Endothelial cell of umbilical vein (primary cell): Measurements from ENCODE around the gene HSD3B7. TPM values are rescaled to one million over a fixed set of nuclear protein-coding genes. Genes with fewer than 3 reads are reported as not detected.

Source experiments
- BruUV-seq: library from RNA; stranded (reverse); fragments of 400-500 nt; replicated peaks from 2 replicates; lab custom pipeline; 2021; lab: Mats Ljungman, UMichigan
- CTCF ChIA-PET: fragments of 300-600, 350-600 bp; sonication (Branson Sonifier 250); formaldehyde crosslinking; loops from one replicate; lab custom pipeline; 2021; ENCODE audit warnings: antibody characterized with exemption, inconsistent platforms; lab: Charles Lee
- POLR2A ChIA-PET: fragments of 300-600, 350-600 bp; sonication (Branson Sonifier 250); formaldehyde crosslinking; loops from one replicate; lab custom pipeline; 2021; ENCODE audit warnings: antibody characterized with exemption, inconsistent platforms; lab: Charles Lee
- DNase-seq: peaks from one replicate; pipeline ENCODE4 v3.0.0-alpha.2; 2011; ENCODE audit warnings: low read depth, low spot score
- FAIRE-seq: peaks from 2 replicates; lab custom pipeline; 2011; peaks lifted over from hg19 to GRCh38; lab: Jason Lieb, UNC
- H2AFZ ChIP-seq: 2 replicates; pipeline ENCODE4 v1.6.0; 2012; ENCODE audit warnings: low read depth, low read length, control low read depth, inconsistent platforms
- H3K27ac ChIP-seq: 2 replicates; pipeline ENCODE4 v1.5.1; 2011; ENCODE audit warnings: low read depth, mild to moderate bottlenecking, control low read depth, low read length, moderate library complexity; ENCODE audit not compliant: insufficient read depth
- H3K27me3 ChIP-seq, 2 experiments: 2 replicates each; pipeline versions ENCODE4 v1.6.0 to v1.6.1; 2011; ENCODE audit warnings: low read length in 2 of 2, mixed read lengths in 1 of 2; ENCODE audit not compliant: control insufficient read depth in 2 of 2, insufficient read depth in 2 of 2
- H3K36me3 ChIP-seq, 2 experiments: 2 replicates in 1 of 2; 3 replicates in 1 of 2; pipeline ENCODE4 v1.5.1; 2011; ENCODE audit warnings: low read length in 2 of 2, mild to moderate bottlenecking in 1 of 2, moderate library complexity in 1 of 2; ENCODE audit not compliant: control insufficient read depth in 2 of 2, insufficient read depth in 2 of 2; ENCODE audit errors: extremely low read depth in 1 of 2
- H3K4me1 ChIP-seq: 3 replicates; pipeline ENCODE4 v1.5.1; 2011; ENCODE audit warnings: mild to moderate bottlenecking, low read length; ENCODE audit not compliant: control insufficient read depth, insufficient read depth; ENCODE audit errors: extremely low read depth
- H3K4me2 ChIP-seq: 2 replicates; pipeline ENCODE4 v1.6.1; 2011; ENCODE audit warnings: low read length, control low read depth, mixed read lengths; ENCODE audit not compliant: insufficient read depth
- H3K4me3 ChIP-seq, 3 experiments: fragments of 200-600 bp in 1 of 3; sonication (generic), shearing (Covaris generic) in 1 of 3; replicated peaks in 1 of 3; 2 replicates each; pipeline ENCODE4 v1.5.1; 2011 to 2016; ENCODE audit warnings: control low read depth in 3 of 3, low read length in 3 of 3, mild to moderate bottlenecking in 2 of 3, inconsistent platforms in 1 of 3, low read depth in 1 of 3, moderate library complexity in 1 of 3; ENCODE audit not compliant: insufficient read depth in 1 of 3
- H3K79me2 ChIP-seq: 2 replicates; pipeline ENCODE4 v1.6.0; 2012; ENCODE audit warnings: low read length, inconsistent platforms; ENCODE audit not compliant: control insufficient read depth, insufficient read depth
- H3K9ac ChIP-seq: replicated peaks from 2 replicates; pipeline ENCODE3; 2011; ENCODE audit warnings: low read length, control low read depth; ENCODE audit not compliant: insufficient read depth; ENCODE audit errors: extremely low read depth
- H3K9me1 ChIP-seq: replicated peaks from 3 replicates; pipeline ENCODE4 v1.6.0; 2011; ENCODE audit warnings: mild to moderate bottlenecking, low read length; ENCODE audit not compliant: control insufficient read depth, insufficient read depth; ENCODE audit errors: extremely low read depth
- H3K9me3 ChIP-seq: replicated peaks from 2 replicates; pipeline ENCODE4 v1.5.1; 2012; ENCODE audit warnings: low read length, inconsistent platforms; ENCODE audit not compliant: control insufficient read depth, insufficient read depth
- H4K20me1 ChIP-seq: replicated peaks from 2 replicates; pipeline ENCODE3; 2011; ENCODE audit warnings: mild to moderate bottlenecking, low read length; ENCODE audit not compliant: control insufficient read depth, insufficient read depth; ENCODE audit errors: extremely low read depth
- EZH2 ChIP-seq: IDR thresholded peaks from 2 replicates; pipeline ENCODE4 v1.6.1; 2012; ENCODE audit warnings: borderline replicate concordance, low read depth, mild to moderate bottlenecking, moderate library complexity, low read length, inconsistent platforms; ENCODE audit not compliant: severe bottlenecking
- FOS ChIP-seq: IDR thresholded peaks from 2 replicates; pipeline ENCODE4 v1.6.1; 2011; ENCODE audit warnings: mild to moderate bottlenecking, low read length, moderate library complexity, borderline replicate concordance; ENCODE audit not compliant: insufficient read depth
- GATA2 ChIP-seq: IDR thresholded peaks from 2 replicates; pipeline ENCODE4 v1.7.0; 2011; ENCODE audit warnings: low read depth, mild to moderate bottlenecking, moderate library complexity, mixed read lengths, low read length; ENCODE audit not compliant: insufficient read length, insufficient read depth
- JUN ChIP-seq: IDR thresholded peaks from 2 replicates; pipeline ENCODE4 v1.6.1; 2011; ENCODE audit warnings: borderline replicate concordance, low read depth; ENCODE audit not compliant: insufficient read length, insufficient read depth
- MAX ChIP-seq: IDR thresholded peaks from 2 replicates; pipeline ENCODE4 v1.6.1; 2011; ENCODE audit not compliant: insufficient read depth, insufficient read length
- MYC ChIP-seq: IDR thresholded peaks from one replicate; pipeline ENCODE4 v1.6.1; 2011; ENCODE audit warnings: mild to moderate bottlenecking, low read depth, low read length
- POLR2A ChIP-seq: IDR thresholded peaks from 2 replicates; pipeline ENCODE4 v1.6.1; 2012; ENCODE audit warnings: low read depth, mild to moderate bottlenecking, control low read depth, low read length
- POLR2AphosphoS5 ChIP-seq: IDR thresholded peaks from 2 replicates; pipeline ENCODE4 v1.6.1; 2012; ENCODE audit warnings: low read depth, mild to moderate bottlenecking, control low read depth, low read length, moderate library complexity; ENCODE audit not compliant: insufficient read depth
- dilution Hi-C: fragments of 300-500 bp; cut with MboI; formaldehyde crosslinking; loops from one replicate; pipeline ENCODE4 v1.15.0; 2019; ENCODE audit warnings: low sequenced_read_pairs; ENCODE audit not compliant: extremely low pct_ligation_motif_present
- intact Hi-C: fragments of 100-400 bp; cut with micrococcal nuclease; formaldehyde crosslinking; loops from one replicate; pipeline ENCODE4 v1.10.0; 2022
- polyA plus RNA-seq, 4 experiments: library from polyadenylated mRNA; depleted of rRNA in 3 of 4; stranded (reverse) in 3 of 4; unstranded in 1 of 4; fragments of >200 nt; gene quantifications; 2 replicates each; pipeline versions ENCODE4 v1.2.1 to v1.2.3, GENCODE V29; 2011 to 2012; ENCODE audit warnings: missing spikeins in 1 of 4
- total RNA-seq: library from RNA; stranded (reverse); gene quantifications from 2 replicates; pipeline ENCODE4 v1.2.3, GENCODE V29; 2021
- TF ChIP-seq, protein P1 (sequence below), 2 donors: IDR thresholded peaks; 1 replicate in 1 of 2; 2 replicates in 1 of 2; pipeline ENCODE4 v1.5.1; 2011; ENCODE audit warnings: low read length in 2 of 2, mild to moderate bottlenecking in 2 of 2, moderate library complexity in 2 of 2, control low read depth in 1 of 2, inconsistent platforms in 1 of 2, low read depth in 1 of 2; ENCODE audit not compliant: insufficient read depth in 1 of 2; ENCODE audit errors: extremely low read depth in 1 of 2

Gene HSD3B7
- total and polyA plus RNA-seq, 2 donors (not counting 3 experiments of a cell fraction or from before 2014, with no cell fraction given): 3.5 to 4.8 TPM

GRCh38 chr16:31025339-31025738 lies 40.3 kb downstream of the HSD3B7 start:
- no peak for DNase-seq
- BruUV-seq: no TSS peak
- ChIA-PET CTCF (no interaction called here), POLR2A (no interaction called here)
- intact Hi-C loops (loop anchor here (5.0 kb wide), 1 partner anchor 132 kb away; no protein-coding TSS in a partner anchor), dilution Hi-C loops (no loop called here)
- FAIRE-seq: no peak
- H3K9me1 ChIP-seq: no peaks in the 10 kb centered on the region
- no peak overlapping the region for H3K4me2 ChIP-seq
- H3K79me2 ChIP-seq: no peaks in the 10 kb centered on the region
- no peak overlapping the region for H3K9ac ChIP-seq
- H3K4me3 ChIP-seq: no peak overlapping the region
- TF ChIP-seq JUN: no peak
- no peak for TF ChIP-seq GATA2
- no peak for TF ChIP-seq MYC
- no peak for TF ChIP-seq MAX
- no peak for TF ChIP-seq POLR2A
- TF ChIP-seq, protein P1, sequence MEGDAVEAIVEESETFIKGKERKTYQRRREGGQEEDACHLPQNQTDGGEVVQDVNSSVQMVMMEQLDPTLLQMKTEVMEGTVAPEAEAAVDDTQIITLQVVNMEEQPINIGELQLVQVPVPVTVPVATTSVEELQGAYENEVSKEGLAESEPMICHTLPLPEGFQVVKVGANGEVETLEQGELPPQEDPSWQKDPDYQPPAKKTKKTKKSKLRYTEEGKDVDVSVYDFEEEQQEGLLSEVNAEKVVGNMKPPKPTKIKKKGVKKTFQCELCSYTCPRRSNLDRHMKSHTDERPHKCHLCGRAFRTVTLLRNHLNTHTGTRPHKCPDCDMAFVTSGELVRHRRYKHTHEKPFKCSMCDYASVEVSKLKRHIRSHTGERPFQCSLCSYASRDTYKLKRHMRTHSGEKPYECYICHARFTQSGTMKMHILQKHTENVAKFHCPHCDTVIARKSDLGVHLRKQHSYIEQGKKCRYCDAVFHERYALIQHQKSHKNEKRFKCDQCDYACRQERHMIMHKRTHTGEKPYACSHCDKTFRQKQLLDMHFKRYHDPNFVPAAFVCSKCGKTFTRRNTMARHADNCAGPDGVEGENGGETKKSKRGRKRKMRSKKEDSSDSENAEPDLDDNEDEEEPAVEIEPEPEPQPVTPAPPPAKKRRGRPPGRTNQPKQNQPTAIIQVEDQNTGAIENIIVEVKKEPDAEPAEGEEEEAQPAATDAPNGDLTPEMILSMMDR (IDR thresholded peaks at IDR 0.05; ENCODE audit: extremely low read depth in 1 of 2, insufficient read depth in 1 of 2, low read depth in 1 of 2, low read length in 2 of 2): no peak
- no peak for TF ChIP-seq POLR2AphosphoS5
- no peak for TF ChIP-seq FOS
- no peak for TF ChIP-seq EZH2
- H3K9me3 ChIP-seq: no peaks in the 10 kb centered on the region
- no peak overlapping the region for H2AFZ ChIP-seq
- H3K4me1 ChIP-seq: no peaks in the 10 kb centered on the region
- no peaks in the 10 kb centered on the region for H3K27me3 ChIP-seq
- no peaks in the 10 kb centered on the region for H4K20me1 ChIP-seq
- H3K36me3 ChIP-seq: no peaks in the 10 kb centered on the region
- H3K27ac ChIP-seq: no peak overlapping the region
